GM12873 (cell line): ENCODE measurements around the gene PTPN13.

ENCODE experiments used
- CTCF ChIP-seq: IDR thresholded peaks from 2 replicates; pipeline ENCODE4 v1.5.1; 2012; ENCODE audit warnings: low read depth, mild to moderate bottlenecking, moderate library complexity, low read length, control low read depth; ENCODE audit not compliant: insufficient read depth; ENCODE audit errors: missing control alignments

PTPN13 gene

GRCh38 chr4:86593688-86594558, at the start of gene PTPN13:
PTPN13 (plus strand) TSS chr4:86594315; CDS start chr4:86635257, 40,942 bp downstream.
- TF ChIP-seq CTCF, result no peak

- TF ChIP-seq CTCF, result no peak
Observed at GRCh38 chr4:86547140-86547539, 47.0 kb upstream of the PTPN13 start.

GRCh38 chr4:86549163-86549788, 44.8 kb upstream of the PTPN13 start:
- TF ChIP-seq CTCF, result no peak

GRCh38 chr4:86551387-86551786, 42.7 kb upstream of the PTPN13 start:
- no peak for TF ChIP-seq CTCF

- TF ChIP-seq CTCF, result no peak
Observed at GRCh38 chr4:86554646-86555045, 39.5 kb upstream of the PTPN13 start.

GRCh38 chr4:86556791-86557415, 37.2 kb upstream of the PTPN13 start:
- no peak for TF ChIP-seq CTCF

- no peak for TF ChIP-seq CTCF
Observed at GRCh38 chr4:86557526-86557925, 36.6 kb upstream of the PTPN13 start.
